T follicular helper cell (primary cell): ENCODE measurements around the gene PTPRR.

Experiments used
- DNase-seq: peaks from one replicate; pipeline ENCODE4 v3.0.0-alpha.2; 2020; ENCODE audit warnings: low read depth

The PTPRR gene

GRCh38 chr12:70605976-70606375 is 314.6 kb downstream of the PTPRR start:
- DNase-seq, result no peak

GRCh38 chr12:70604662-70605061 is 315.9 kb downstream of the PTPRR start:
- DNase-seq, result no peak

GRCh38 chr12:70603044-70603443 is 317.5 kb downstream of the PTPRR start:
- no peak for DNase-seq

GRCh38 chr12:70598467-70599193 is 321.9 kb downstream of the PTPRR start:
- DNase-seq, result no peak

GRCh38 chr12:70592664-70593063 is 327.9 kb downstream of the PTPRR start:
- no peak for DNase-seq

GRCh38 chr12:70590549-70591226 is 329.9 kb downstream of the PTPRR start:
- DNase-seq, result no peak

GRCh38 chr12:70590051-70590450 is 330.5 kb downstream of the PTPRR start:
- peak; percentile 24 for DNase-seq
